ENCODE results near the gene ADGRV1. TPM values are rescaled to one million over a fixed set of nuclear protein-coding genes. Genes with fewer than 3 reads are reported as not detected.

The ADGRV1 gene
- polyA plus RNA-seq, 1 of the 3 experiments (the other 2 are of a cell fraction) = 0.23 TPM

GRCh38 chr5:90637731-90638130 lies 79.1 kb downstream of the ADGRV1 start:
- Histone ChIP-seq H3K4me2 (no peak overlapping the region), H3K27me3 (ENCODE audit: insufficient read depth) (no peaks in the 10 kb centered on the region), H3K79me2 (ENCODE audit: insufficient read depth) (no peaks in the 10 kb centered on the region), H3K36me3 (replicated peaks in 1 of 2; ENCODE audit: control insufficient read depth in 1 of 2, insufficient read depth in 2 of 2, low read length in 1 of 2) (no peaks in the 10 kb centered on the region), H2AFZ (ENCODE audit: low read depth) (no peak overlapping the region), H3K4me3 (ENCODE audit: low read depth in 2 of 2, low read length in 1 of 2) (no peak overlapping the region), H3K27ac (ENCODE audit: low read depth in 2 of 2, low read length in 1 of 2) (no peak overlapping the region), H4K20me1 (ENCODE audit: insufficient read depth) (no peaks in the 10 kb centered on the region), H3K9me3 (no peaks in the 10 kb centered on the region; the same call in 1 of the 2 replicates), H3K9me2 (no peaks in the 10 kb centered on the region), H3K9ac (no peak overlapping the region), H3K4me1 (ENCODE audit: control insufficient read depth in 1 of 2, insufficient read depth in 2 of 2, low read depth in 1 of 2, low read length in 1 of 2) (peaks cover 0 to 3% of the 10 kb centered on the region in 2 experiments; a peak in 2 of 4 replicates), H3F3A (replicated peaks; ENCODE audit: insufficient read depth) (no peaks in the 10 kb centered on the region)
- TF ChIP-seq TEAD4 (IDR thresholded peaks at IDR 0.05; ENCODE audit: borderline replicate concordance, insufficient read depth) = no peak
- TF ChIP-seq, protein P1, sequence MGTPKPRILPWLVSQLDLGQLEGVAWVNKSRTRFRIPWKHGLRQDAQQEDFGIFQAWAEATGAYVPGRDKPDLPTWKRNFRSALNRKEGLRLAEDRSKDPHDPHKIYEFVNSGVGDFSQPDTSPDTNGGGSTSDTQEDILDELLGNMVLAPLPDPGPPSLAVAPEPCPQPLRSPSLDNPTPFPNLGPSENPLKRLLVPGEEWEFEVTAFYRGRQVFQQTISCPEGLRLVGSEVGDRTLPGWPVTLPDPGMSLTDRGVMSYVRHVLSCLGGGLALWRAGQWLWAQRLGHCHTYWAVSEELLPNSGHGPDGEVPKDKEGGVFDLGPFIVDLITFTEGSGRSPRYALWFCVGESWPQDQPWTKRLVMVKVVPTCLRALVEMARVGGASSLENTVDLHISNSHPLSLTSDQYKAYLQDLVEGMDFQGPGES (IDR thresholded peaks at IDR 0.05; ENCODE audit: low read depth, low read length) = no peak
- no peak for TF ChIP-seq POLR2AphosphoS5 (IDR thresholded peaks at IDR 0.05; ENCODE audit: low read depth, low read length)
- TF ChIP-seq GABPA (IDR thresholded peaks at IDR 0.05; ENCODE audit: low read depth) = no peak
- TF ChIP-seq RXRA (IDR thresholded peaks at IDR 0.05; ENCODE audit: borderline replicate concordance, low read depth) = no peak
- TF ChIP-seq RCOR1 (IDR thresholded peaks at IDR 0.05; ENCODE audit: low read length) = no peak
- no peak for TF ChIP-seq JUND (IDR thresholded peaks at IDR 0.05)
- TF ChIP-seq, protein P2, sequence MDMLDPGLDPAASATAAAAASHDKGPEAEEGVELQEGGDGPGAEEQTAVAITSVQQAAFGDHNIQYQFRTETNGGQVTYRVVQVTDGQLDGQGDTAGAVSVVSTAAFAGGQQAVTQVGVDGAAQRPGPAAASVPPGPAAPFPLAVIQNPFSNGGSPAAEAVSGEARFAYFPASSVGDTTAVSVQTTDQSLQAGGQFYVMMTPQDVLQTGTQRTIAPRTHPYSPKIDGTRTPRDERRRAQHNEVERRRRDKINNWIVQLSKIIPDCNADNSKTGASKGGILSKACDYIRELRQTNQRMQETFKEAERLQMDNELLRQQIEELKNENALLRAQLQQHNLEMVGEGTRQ (IDR thresholded peaks at IDR 0.05; ENCODE audit: borderline replicate concordance, low read depth, low read length) = no peak
- no peak for TF ChIP-seq TAF1 (IDR thresholded peaks at IDR 0.05; ENCODE audit: borderline replicate concordance, low read depth, low read length)
- no peak for TF ChIP-seq SIN3A (IDR thresholded peaks at IDR 0.05; ENCODE audit: borderline replicate concordance, low read depth, low read length)
- no peak for TF ChIP-seq USF1 (IDR thresholded peaks at IDR 0.05; ENCODE audit: borderline replicate concordance, low read depth)
- no peak for TF ChIP-seq GATA2 (CRISPR knock-in tag; IDR thresholded peaks at IDR 0.05)
- TF ChIP-seq, protein P3, sequence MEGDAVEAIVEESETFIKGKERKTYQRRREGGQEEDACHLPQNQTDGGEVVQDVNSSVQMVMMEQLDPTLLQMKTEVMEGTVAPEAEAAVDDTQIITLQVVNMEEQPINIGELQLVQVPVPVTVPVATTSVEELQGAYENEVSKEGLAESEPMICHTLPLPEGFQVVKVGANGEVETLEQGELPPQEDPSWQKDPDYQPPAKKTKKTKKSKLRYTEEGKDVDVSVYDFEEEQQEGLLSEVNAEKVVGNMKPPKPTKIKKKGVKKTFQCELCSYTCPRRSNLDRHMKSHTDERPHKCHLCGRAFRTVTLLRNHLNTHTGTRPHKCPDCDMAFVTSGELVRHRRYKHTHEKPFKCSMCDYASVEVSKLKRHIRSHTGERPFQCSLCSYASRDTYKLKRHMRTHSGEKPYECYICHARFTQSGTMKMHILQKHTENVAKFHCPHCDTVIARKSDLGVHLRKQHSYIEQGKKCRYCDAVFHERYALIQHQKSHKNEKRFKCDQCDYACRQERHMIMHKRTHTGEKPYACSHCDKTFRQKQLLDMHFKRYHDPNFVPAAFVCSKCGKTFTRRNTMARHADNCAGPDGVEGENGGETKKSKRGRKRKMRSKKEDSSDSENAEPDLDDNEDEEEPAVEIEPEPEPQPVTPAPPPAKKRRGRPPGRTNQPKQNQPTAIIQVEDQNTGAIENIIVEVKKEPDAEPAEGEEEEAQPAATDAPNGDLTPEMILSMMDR (IDR thresholded peaks at IDR 0.05) = no peak
- TF ChIP-seq FOSL2 (IDR thresholded peaks at IDR 0.05; ENCODE audit: borderline replicate concordance, low read depth) = no peak
- TF ChIP-seq, protein P4, sequence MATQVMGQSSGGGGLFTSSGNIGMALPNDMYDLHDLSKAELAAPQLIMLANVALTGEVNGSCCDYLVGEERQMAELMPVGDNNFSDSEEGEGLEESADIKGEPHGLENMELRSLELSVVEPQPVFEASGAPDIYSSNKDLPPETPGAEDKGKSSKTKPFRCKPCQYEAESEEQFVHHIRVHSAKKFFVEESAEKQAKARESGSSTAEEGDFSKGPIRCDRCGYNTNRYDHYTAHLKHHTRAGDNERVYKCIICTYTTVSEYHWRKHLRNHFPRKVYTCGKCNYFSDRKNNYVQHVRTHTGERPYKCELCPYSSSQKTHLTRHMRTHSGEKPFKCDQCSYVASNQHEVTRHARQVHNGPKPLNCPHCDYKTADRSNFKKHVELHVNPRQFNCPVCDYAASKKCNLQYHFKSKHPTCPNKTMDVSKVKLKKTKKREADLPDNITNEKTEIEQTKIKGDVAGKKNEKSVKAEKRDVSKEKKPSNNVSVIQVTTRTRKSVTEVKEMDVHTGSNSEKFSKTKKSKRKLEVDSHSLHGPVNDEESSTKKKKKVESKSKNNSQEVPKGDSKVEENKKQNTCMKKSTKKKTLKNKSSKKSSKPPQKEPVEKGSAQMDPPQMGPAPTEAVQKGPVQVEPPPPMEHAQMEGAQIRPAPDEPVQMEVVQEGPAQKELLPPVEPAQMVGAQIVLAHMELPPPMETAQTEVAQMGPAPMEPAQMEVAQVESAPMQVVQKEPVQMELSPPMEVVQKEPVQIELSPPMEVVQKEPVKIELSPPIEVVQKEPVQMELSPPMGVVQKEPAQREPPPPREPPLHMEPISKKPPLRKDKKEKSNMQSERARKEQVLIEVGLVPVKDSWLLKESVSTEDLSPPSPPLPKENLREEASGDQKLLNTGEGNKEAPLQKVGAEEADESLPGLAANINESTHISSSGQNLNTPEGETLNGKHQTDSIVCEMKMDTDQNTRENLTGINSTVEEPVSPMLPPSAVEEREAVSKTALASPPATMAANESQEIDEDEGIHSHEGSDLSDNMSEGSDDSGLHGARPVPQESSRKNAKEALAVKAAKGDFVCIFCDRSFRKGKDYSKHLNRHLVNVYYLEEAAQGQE (IDR thresholded peaks at IDR 0.05; ENCODE audit: low read depth, low read length) = no peak
- TF ChIP-seq MXI1 (IDR thresholded peaks at IDR 0.05; ENCODE audit: low read depth, low read length) = no peak
- ChIA-PET POLR2A (no interaction called here), CTCF (interaction anchor here (1.2 kb wide), 1 partner anchor 200 kb away, joined by 3 read pairs; no protein-coding TSS in a partner anchor)
- DNase-seq = no peak
- 35% methylated on average over 3 of the region's 3 CpGs for WGBS (ENCODE audit: low lambda C conversion rate)

Data from SK-N-SH (cell line).